ENCODE data around the gene CAST.

CAST gene

GRCh38 chr5:96636046-96636445 is 26.1 kb upstream of the CAST start:
- Histone ChIP-seq H3K9me2 (replicated peaks; ENCODE audit: insufficient read depth, low read length) (no peaks in the 10 kb centered on the region), H4K20me1 (ENCODE audit: low read depth, low read length) (no peaks in the 10 kb centered on the region), H3K36me3 (ENCODE audit: low read length) (no peaks in the 10 kb centered on the region), H3K9ac (ENCODE audit: low read length) (no peak overlapping the region), H3F3A (ENCODE audit: insufficient read depth) (no peaks in the 10 kb centered on the region), H3K4me3 (ENCODE audit: insufficient read depth, low read length, poor library complexity, severe bottlenecking) (no peak overlapping the region), H3K4me2 (ENCODE audit: low read depth, low read length, poor library complexity, severe bottlenecking) (no peak overlapping the region), H3K27ac (ENCODE audit: low read depth, low read length) (no peak overlapping the region), H3K79me2 (ENCODE audit: insufficient read depth, low read length) (no peaks in the 10 kb centered on the region), H3K9me3 (ENCODE audit: insufficient read depth, low read length) (no peaks in the 10 kb centered on the region), H3K27me3 (ENCODE audit: low read length) (no peaks in the 10 kb centered on the region), H2AFZ (ENCODE audit: low read depth, low read length, severe bottlenecking) (no peak overlapping the region)
- TF ChIP-seq CTCF (IDR thresholded peaks at IDR 0.05; ENCODE audit: insufficient read depth, low read length, poor library complexity, severe bottlenecking) (no peak), EZH2phosphoT487 (conservative IDR thresholded peaks at IDR 0.05; ENCODE audit: low read length) (no peak)

GRCh38 chr5:96636594-96636993 is 25.6 kb upstream of the CAST start:
- no peaks in the 10 kb centered on the region for H3K9me2 ChIP-seq (replicated peaks; ENCODE audit: insufficient read depth, low read length)
- no peaks in the 10 kb centered on the region for H3K36me3 ChIP-seq (ENCODE audit: low read length)
- H3K4me2 ChIP-seq (ENCODE audit: low read depth, low read length, poor library complexity, severe bottlenecking) = no peak overlapping the region
- H3F3A ChIP-seq (ENCODE audit: insufficient read depth) = no peaks in the 10 kb centered on the region
- H2AFZ ChIP-seq (ENCODE audit: low read depth, low read length, severe bottlenecking) = no peak overlapping the region
- no peaks in the 10 kb centered on the region for H3K79me2 ChIP-seq (ENCODE audit: insufficient read depth, low read length)
- no peak overlapping the region for H3K27ac ChIP-seq (ENCODE audit: low read depth, low read length)
- no peak overlapping the region for H3K4me3 ChIP-seq (ENCODE audit: insufficient read depth, low read length, poor library complexity, severe bottlenecking)
- H3K9me3 ChIP-seq (ENCODE audit: insufficient read depth, low read length) = no peaks in the 10 kb centered on the region
- H3K27me3 ChIP-seq (ENCODE audit: low read length) = no peaks in the 10 kb centered on the region
- no peaks in the 10 kb centered on the region for H4K20me1 ChIP-seq (ENCODE audit: low read depth, low read length)
- no peak overlapping the region for H3K9ac ChIP-seq (ENCODE audit: low read length)
- no peak for TF ChIP-seq EZH2phosphoT487 (conservative IDR thresholded peaks at IDR 0.05; ENCODE audit: low read length)
- no peak for TF ChIP-seq CTCF (IDR thresholded peaks at IDR 0.05; ENCODE audit: insufficient read depth, low read length, poor library complexity, severe bottlenecking)

GRCh38 chr5:96637196-96637595 is 25.0 kb upstream of the CAST start:
- Histone ChIP-seq H4K20me1 (ENCODE audit: low read depth, low read length) (no peaks in the 10 kb centered on the region), H3K79me2 (ENCODE audit: insufficient read depth, low read length) (no peaks in the 10 kb centered on the region), H3K9me2 (replicated peaks; ENCODE audit: insufficient read depth, low read length) (no peaks in the 10 kb centered on the region), H3K36me3 (ENCODE audit: low read length) (no peaks in the 10 kb centered on the region), H3K4me3 (ENCODE audit: insufficient read depth, low read length, poor library complexity, severe bottlenecking) (no peak overlapping the region), H3K27me3 (ENCODE audit: low read length) (no peaks in the 10 kb centered on the region), H3K9me3 (ENCODE audit: insufficient read depth, low read length) (no peaks in the 10 kb centered on the region), H3K4me2 (ENCODE audit: low read depth, low read length, poor library complexity, severe bottlenecking) (no peak overlapping the region), H3F3A (ENCODE audit: insufficient read depth) (no peaks in the 10 kb centered on the region), H3K9ac (ENCODE audit: low read length) (no peak overlapping the region), H2AFZ (ENCODE audit: low read depth, low read length, severe bottlenecking) (no peak overlapping the region), H3K27ac (ENCODE audit: low read depth, low read length) (no peak overlapping the region)
- TF ChIP-seq EZH2phosphoT487 (conservative IDR thresholded peaks at IDR 0.05; ENCODE audit: low read length) (no peak), CTCF (IDR thresholded peaks at IDR 0.05; ENCODE audit: insufficient read depth, low read length, poor library complexity, severe bottlenecking) (no peak)

- no peak overlapping the region for H3K4me3 ChIP-seq (ENCODE audit: insufficient read depth, low read length, poor library complexity, severe bottlenecking)
- no peak overlapping the region for H3K4me2 ChIP-seq (ENCODE audit: low read depth, low read length, poor library complexity, severe bottlenecking)
- no peaks in the 10 kb centered on the region for H3K36me3 ChIP-seq (ENCODE audit: low read length)
- H3F3A ChIP-seq (ENCODE audit: insufficient read depth) = no peaks in the 10 kb centered on the region
- H3K27me3 ChIP-seq (ENCODE audit: low read length) = no peaks in the 10 kb centered on the region
- no peaks in the 10 kb centered on the region for H3K9me3 ChIP-seq (ENCODE audit: insufficient read depth, low read length)
- H3K9ac ChIP-seq (ENCODE audit: low read length) = no peak overlapping the region
- H3K27ac ChIP-seq (ENCODE audit: low read depth, low read length) = no peak overlapping the region
- H3K9me2 ChIP-seq (replicated peaks; ENCODE audit: insufficient read depth, low read length) = no peaks in the 10 kb centered on the region
- H4K20me1 ChIP-seq (ENCODE audit: low read depth, low read length) = no peaks in the 10 kb centered on the region
- no peaks in the 10 kb centered on the region for H3K79me2 ChIP-seq (ENCODE audit: insufficient read depth, low read length)
- no peak overlapping the region for H2AFZ ChIP-seq (ENCODE audit: low read depth, low read length, severe bottlenecking)
- no peak for TF ChIP-seq EZH2phosphoT487 (conservative IDR thresholded peaks at IDR 0.05; ENCODE audit: low read length)
- no peak for TF ChIP-seq CTCF (IDR thresholded peaks at IDR 0.05; ENCODE audit: insufficient read depth, low read length, poor library complexity, severe bottlenecking)
Measured at GRCh38 chr5:96638561-96638960, 23.6 kb upstream of the CAST start.

All from SU-DHL-6 (cell line).